Activated CD8-positive, alpha-beta T cell treated with anti-CD3 and anti-CD28 coated beads for 36 hours (primary cell): ENCODE data around the gene KATNBL1. TPM values are rescaled to one million over a fixed set of nuclear protein-coding genes. Genes with fewer than 3 reads are reported as not detected.
A peak's percentile ranks its signal among the peaks of the same experiment; 100 is the strongest.

Source experiments
- ATAC-seq: fragments of 200-7000 bp; cut with Tn5 transposase; one replicate; pipeline ENCODE4 v1.10.0; 2021; ENCODE audit warnings: mild to moderate bottlenecking, moderate library complexity
- CTCF ChIA-PET: fragments of 350-600 bp; sonication (Branson Sonifier 250); formaldehyde crosslinking; loops from one replicate; lab custom pipeline; 2021; ENCODE audit warnings: antibody characterized with exemption; lab: Charles Lee
- POLR2A ChIA-PET: fragments of 350-600 bp; sonication (Branson Sonifier 250); formaldehyde crosslinking; loops from one replicate; lab custom pipeline; 2021; ENCODE audit warnings: antibody characterized with exemption; lab: Charles Lee
- DNase-seq: peaks from one replicate; pipeline ENCODE4 v3.0.0-alpha.2; 2020
- H3K27ac Mint-ChIP-seq: one replicate; pipeline ENCODE4 v1.8.0; 2021; ENCODE audit warnings: mild to moderate bottlenecking, mixed read lengths
- H3K27me3 Mint-ChIP-seq: one replicate; pipeline ENCODE4 v1.8.0; 2021; ENCODE audit warnings: mixed read lengths
- H3K36me3 Mint-ChIP-seq: one replicate; pipeline ENCODE4 v1.8.0; 2021; ENCODE audit warnings: low read depth, mixed read lengths
- H3K4me1 Mint-ChIP-seq: one replicate; pipeline ENCODE4 v1.8.0; 2021; ENCODE audit warnings: low read depth, mixed read lengths
- H3K4me3 Mint-ChIP-seq: one replicate; pipeline ENCODE4 v1.8.0; 2021; ENCODE audit warnings: mild to moderate bottlenecking, moderate library complexity, mixed read lengths
- H3K9me3 Mint-ChIP-seq: one replicate; pipeline ENCODE4 v1.8.0; 2021; ENCODE audit warnings: mixed read lengths
- CTCF ChIP-seq: fragments of 200-600 bp; IDR thresholded peaks from one replicate; pipeline ENCODE4 v1.8.0; 2022; ENCODE audit warnings: antibody characterized with exemption, mild to moderate bottlenecking
- intact Hi-C: fragments of 100-400 bp; cut with micrococcal nuclease; formaldehyde crosslinking; loops from one replicate; pipeline ENCODE4 v1.10.0; 2022
- total RNA-seq, 2 experiments: library from RNA; stranded (reverse); gene quantifications; one replicate each; pipeline ENCODE4 v1.2.3, GENCODE V29; 2021

Gene KATNBL1
- total RNA-seq, 2 experiments from 2014 or later = 41.6 to 45.5 TPM

- no peaks in the 10 kb centered on the region for H3K36me3 Mint-ChIP-seq
- TF ChIP-seq CTCF = no peak
- no peak overlapping the region for H3K27ac Mint-ChIP-seq
- POLR2A ChIA-PET = no interaction called here
- DNase-seq (no peak), ATAC-seq (no peak)
- H3K4me1 Mint-ChIP-seq = no peaks in the 10 kb centered on the region
- intact Hi-C loops = no loop called here
- CTCF ChIA-PET = no interaction called here
- no peaks in the 10 kb centered on the region for H3K9me3 Mint-ChIP-seq
- peaks cover 13% of the 10 kb centered on the region for H3K27me3 Mint-ChIP-seq
- no peak overlapping the region for H3K4me3 Mint-ChIP-seq
Observed at GRCh38 chr15:34116620-34117019, 93.3 kb downstream of the KATNBL1 start.

GRCh38 chr15:34114739-34115138 is 95.2 kb downstream of the KATNBL1 start:
- no peak for TF ChIP-seq CTCF
- no peak for DNase-seq
- no peak overlapping the region for H3K27ac Mint-ChIP-seq
- POLR2A ChIA-PET = no interaction called here
- ATAC-seq = no peak
- no peaks in the 10 kb centered on the region for H3K9me3 Mint-ChIP-seq
- CTCF ChIA-PET = interaction anchor here (8.5 kb wide), 1 partner anchor 96 kb away, joined by 69 read pairs; the partner anchor contains the start of gene KATNBL1
- no peaks in the 10 kb centered on the region for H3K4me1 Mint-ChIP-seq
- H3K27me3 Mint-ChIP-seq = peaks cover 7% of the 10 kb centered on the region
- intact Hi-C loops = no loop called here
- H3K4me3 Mint-ChIP-seq = no peak overlapping the region
- H3K36me3 Mint-ChIP-seq = no peaks in the 10 kb centered on the region

GRCh38 chr15:34114215-34114614 is 95.7 kb downstream of the KATNBL1 start:
- intact Hi-C loops = no loop called here
- Mint-ChIP-seq H3K36me3 (no peaks in the 10 kb centered on the region), H3K9me3 (no peaks in the 10 kb centered on the region), H3K4me3 (no peak overlapping the region), H3K27me3 (peaks cover 5% of the 10 kb centered on the region), H3K4me1 (no peaks in the 10 kb centered on the region), H3K27ac (no peak overlapping the region)
- ChIA-PET CTCF (interaction anchor here (0.9 to 8.5 kb wide), 2 partner anchors 96 to 106 kb away, joined by 3 to 69 read pairs; partner anchors contain the start of gene KATNBL1), POLR2A (no interaction called here)
- ATAC-seq (no peak), DNase-seq (no peak)
- no peak for TF ChIP-seq CTCF

- CTCF ChIA-PET = interaction anchor here (1.2 to 8.5 kb wide), 3 partner anchors 23 to 256 kb away, joined by 3 to 69 read pairs (median 11); partner anchors contain the start of genes KATNBL1 and LPCAT4
- Mint-ChIP-seq H3K9me3 (no peaks in the 10 kb centered on the region), H3K36me3 (peaks cover under 1% of the 10 kb centered on the region), H3K4me3 (no peak overlapping the region), H3K4me1 (no peaks in the 10 kb centered on the region), H3K27me3 (no peaks in the 10 kb centered on the region), H3K27ac (no peak overlapping the region)
- intact Hi-C loops = no loop called here
- POLR2A ChIA-PET = interaction anchor here (0.6 kb wide), 1 partner anchor 360 kb away, joined by 5 read pairs; no protein-coding TSS in a partner anchor
- DNase-seq (no peak), ATAC-seq (no peak)
- TF ChIP-seq CTCF = no peak
Observed at GRCh38 chr15:34111488-34111887, 98.4 kb downstream of the KATNBL1 start.

GRCh38 chr15:34109797-34110663 is 99.9 kb downstream of the KATNBL1 start:
- DNase-seq = peak; percentile 15
- Mint-ChIP-seq H3K36me3 (peaks cover 6% of the 10 kb centered on the region), H3K4me1 (no peaks in the 10 kb centered on the region), H3K27me3 (no peaks in the 10 kb centered on the region), H3K27ac (no peak overlapping the region), H3K4me3 (no peak overlapping the region), H3K9me3 (peaks cover 1% of the 10 kb centered on the region)
- intact Hi-C loops = loop anchor here (1.0 kb wide), 1 partner anchor 100 kb away; the partner anchor contains the start of gene KATNBL1
- POLR2A ChIA-PET = no interaction called here
- no peak for ATAC-seq
- TF ChIP-seq CTCF = peak; percentile 71
- CTCF ChIA-PET = interaction anchor here (0.6 to 8.5 kb wide), 28 partner anchors 9 to 501 kb away, joined by 3 to 69 read pairs (median 4); partner anchors contain the start of genes KATNBL1 and LPCAT4
